ENCODE measurements around the gene FOXQ1.

- TF ChIP-seq CTCF (IDR thresholded peaks at IDR 0.05; ENCODE audit: insufficient read depth, low read depth, low read length) (no peak), EZH2 (IDR thresholded peaks at IDR 0.05; ENCODE audit: insufficient read depth, low read length) (peak; percentile 62)
These were observed at the start of gene FOXQ1 for GRCh38 chr6:1311400-1312202.
